NCI-H82 treated with DMSO at 0.1 percent for 48 hours (cell line): ENCODE measurements around the gene ICAM1.
"Not testable (repeated sequence)": the region's sequence is repeated elsewhere in the genome, so short reads cannot be mapped to it uniquely, and the experiment has no call there.

ENCODE experiments used
- DNase-seq: peaks from one replicate; lab custom pipeline; 2025; ENCODE audit not compliant: unreplicated experiment; lab: John Stamatoyannopoulos, UW

The ICAM1 gene

GRCh38 chr19:10241826-10242449 is 29.0 kb upstream of the ICAM1 start:
- not testable (repeated sequence) for DNase-seq

- DNase-seq, result no peak
Observed at GRCh38 chr19:10243606-10244005, 27.3 kb upstream of the ICAM1 start.

DNA sequence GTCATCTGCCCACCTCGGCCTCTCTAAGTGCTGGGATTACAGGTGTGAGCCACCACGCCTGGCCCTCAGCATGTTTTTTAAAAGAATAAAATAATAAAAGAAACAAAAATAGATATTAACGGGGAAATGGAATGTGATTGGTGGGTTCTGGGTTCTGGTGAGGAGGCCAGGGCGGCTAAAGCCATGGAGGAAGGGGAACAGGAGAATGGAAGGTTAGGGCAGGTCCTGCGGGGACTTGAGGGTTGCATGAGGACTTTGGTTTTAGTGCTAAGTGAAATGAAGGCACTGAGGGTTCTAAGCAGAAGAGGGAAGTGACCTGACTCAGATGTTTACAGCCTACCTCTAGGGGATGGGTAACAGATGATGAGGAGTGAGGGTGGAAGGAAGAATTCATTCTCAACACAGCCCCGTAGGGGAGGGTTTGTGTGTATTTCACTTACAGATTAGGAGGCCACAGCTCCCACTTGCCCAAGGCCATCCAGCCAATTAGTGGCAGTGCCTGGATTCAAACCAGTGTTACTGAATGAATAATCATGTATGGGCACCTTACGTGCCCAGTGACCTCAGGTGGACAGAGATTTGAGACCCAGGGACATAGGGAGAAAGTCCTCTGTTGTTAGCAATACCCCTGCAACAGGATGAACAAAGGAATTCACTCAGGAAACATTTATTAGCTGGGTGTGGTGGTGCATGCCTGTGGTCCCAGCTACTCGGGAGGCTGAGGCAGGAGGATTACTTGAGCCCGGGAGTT is 25.6 kb upstream of the ICAM1 start:
- DNase-seq, result no peak

DNA sequence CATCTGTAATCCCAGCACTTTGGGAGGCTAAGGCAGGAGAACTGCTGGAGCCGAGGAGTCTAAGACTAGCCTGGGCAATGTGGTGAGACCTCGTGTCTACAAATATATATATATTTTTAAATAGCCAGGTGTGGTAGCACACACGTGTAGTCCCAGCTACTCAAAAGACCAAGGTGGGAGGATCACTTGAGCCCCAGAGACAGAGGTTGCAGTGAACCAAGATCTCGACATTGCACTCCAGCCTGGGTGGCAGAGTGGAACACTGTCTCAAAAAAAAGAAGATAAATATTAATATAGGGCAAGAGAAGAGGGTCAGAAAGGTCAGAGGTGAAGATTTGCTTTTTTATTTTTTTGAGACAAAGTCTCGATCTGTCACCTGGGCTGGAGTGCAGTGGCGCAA is 24.4 kb upstream of the ICAM1 start:
- no peak for DNase-seq

GRCh38 chr19:10251792-10252694 is 18.9 kb upstream of the ICAM1 start, which contains the start of gene MRPL4:
TSS of gene MRPL4 (plus strand) at chr19:10252214. CDS start at chr19:10252254, 40 bp downstream.
- peak; percentile 95 for DNase-seq

- DNase-seq, result no peak
Observed at GRCh38 chr19:10252707-10253106, 18.2 kb upstream of the ICAM1 start.

GRCh38 chr19:10254244-10254643 is 16.7 kb upstream of the ICAM1 start:
- DNase-seq, result no peak

- DNase-seq, result no peak
Observed at GRCh38 chr19:10255358-10255757, 15.6 kb upstream of the ICAM1 start.

DNA sequence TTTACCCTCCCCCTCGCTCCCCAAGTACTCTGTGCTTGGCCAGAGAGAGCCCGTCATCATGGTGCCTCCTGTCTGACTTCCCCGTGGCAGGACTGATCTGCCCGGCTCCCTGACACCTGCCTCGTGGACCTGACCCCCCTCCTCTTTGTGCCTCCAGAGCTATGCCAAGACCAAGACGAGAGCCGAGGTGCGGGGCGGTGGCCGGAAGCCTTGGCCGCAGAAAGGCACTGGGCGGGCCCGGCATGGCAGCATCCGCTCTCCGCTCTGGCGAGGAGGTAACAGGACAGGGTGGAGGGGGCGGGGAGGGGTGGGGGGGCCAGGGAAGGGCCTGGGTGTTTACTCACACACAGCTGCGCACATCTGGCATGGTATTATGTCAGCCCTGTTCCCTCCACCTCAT is 14.4 kb upstream of the ICAM1 start:
- no peak for DNase-seq

DNA sequence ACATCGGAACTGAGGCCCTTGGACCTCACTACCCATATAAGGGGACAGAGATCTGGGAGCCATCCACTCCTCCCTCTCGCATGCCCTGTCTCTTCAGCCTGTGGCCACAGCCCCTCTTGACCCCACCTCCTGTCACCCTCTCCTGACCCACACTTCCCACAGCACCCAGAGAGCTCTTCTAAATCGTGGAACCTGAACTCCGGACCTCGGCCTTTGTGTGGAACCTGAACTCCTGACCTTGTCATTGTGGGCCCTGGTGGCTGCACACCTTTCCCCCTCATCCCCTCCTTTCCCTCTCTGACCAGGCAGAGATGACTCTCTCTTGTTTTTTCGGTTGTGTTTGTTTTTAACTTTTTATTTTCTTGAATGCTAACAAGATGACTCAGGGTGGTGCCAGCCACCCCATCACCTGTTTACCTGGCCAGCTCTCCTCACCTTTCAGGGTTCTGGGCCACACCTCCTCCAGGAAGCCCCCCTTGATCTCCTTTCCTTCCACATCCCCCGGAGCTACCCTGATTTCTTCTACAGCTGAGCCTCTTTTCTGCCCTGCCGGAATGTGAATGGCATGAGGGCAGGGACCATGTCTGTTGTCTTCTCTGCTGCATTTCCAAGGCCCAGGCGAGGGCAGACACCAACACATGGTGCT is 13.8 kb upstream of the ICAM1 start:
- DNase-seq, result no peak

DNA sequence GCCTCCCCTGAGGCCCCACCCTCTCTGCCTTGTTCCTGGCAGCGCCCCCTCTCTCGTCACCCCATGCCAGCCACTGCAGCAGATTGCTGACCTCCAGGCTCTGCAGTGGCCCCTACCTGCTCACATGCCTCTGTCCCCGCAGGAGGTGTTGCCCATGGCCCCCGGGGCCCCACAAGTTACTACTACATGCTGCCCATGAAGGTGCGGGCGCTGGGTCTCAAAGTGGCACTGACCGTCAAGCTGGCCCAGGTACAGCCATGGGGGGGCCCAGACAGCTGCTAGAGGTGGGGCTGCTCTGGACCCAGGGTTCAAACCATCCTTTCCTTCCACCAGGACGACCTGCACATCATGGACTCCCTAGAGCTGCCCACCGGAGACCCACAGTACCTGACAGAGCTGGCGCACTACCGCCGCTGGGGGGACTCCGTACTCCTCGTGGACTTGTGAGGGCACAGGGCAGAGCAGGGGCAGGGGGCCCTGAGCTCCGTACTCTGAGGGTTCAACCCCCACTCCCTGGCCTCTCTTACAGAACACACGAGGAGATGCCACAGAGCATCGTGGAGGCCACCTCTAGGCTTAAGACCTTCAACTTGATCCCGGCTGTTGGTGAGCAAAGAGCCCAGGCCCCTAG is 12.7 kb upstream of the ICAM1 start:
- DNase-seq, result no peak

GRCh38 chr19:10259162-10259905 is 11.6 kb upstream of the ICAM1 start:
- peak; percentile 56 for DNase-seq

DNA sequence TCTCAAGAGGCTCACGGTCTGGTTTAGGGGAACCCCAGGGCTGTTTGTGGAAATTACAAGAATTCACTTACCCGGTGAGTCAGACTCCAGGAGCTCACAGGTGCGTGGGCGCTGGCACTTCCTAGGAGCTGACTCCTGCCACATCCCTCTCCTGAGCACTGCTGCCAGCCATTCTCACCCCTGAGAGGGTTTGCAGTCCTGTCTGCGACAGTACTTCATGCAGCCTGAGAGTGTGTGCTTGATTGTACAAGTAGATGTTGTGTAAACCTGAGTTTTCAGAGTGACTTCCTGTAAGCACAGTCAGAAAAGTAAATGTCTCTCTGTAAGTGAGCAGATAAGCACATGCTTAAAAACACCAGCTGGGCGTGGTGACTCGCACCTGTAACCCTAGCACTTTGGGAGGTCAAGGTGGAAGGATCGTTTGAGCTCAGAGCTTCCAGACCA is 10.8 kb upstream of the ICAM1 start:
- no peak for DNase-seq

DNA sequence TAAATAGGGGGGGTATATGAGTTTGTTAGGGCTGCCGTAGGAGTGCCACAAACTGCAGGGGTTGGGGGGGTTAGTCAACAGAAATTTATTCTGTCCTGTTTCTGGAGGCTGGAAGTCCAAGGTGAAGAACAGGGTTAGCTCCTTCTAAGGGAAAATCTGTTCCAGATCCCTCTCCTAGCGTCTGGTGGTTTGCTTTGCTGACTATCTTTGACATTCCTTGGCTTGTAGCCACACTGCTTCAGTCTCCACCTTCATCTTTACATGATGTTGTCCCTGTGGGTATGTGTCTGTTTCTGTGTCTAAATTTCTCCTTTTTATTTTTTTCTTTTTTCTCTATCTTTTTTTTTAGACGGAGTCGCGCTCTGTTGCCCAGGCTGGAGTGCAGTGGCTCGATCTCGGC is 8.1 kb upstream of the ICAM1 start:
- no peak for DNase-seq

DNA sequence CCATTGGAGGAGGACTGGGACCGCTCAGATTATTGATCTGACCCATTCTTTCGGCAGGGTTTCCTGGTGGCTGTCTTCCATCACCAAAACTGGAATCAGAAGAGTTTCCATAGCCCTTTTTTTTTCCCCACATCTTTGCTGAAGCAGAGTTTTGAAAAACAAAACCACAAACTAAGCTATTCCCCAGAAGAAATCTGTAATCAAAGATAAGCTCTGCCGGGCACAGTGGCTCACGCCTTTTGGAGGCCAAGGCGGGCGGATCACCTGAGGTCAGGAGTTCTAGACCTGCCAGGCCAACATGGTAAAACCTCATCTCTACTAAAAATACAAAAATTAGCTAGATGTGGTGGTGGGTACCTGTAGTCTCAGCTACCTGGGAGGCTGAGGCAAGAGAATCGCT is 4.2 kb upstream of the ICAM1 start:
- no peak for DNase-seq

GRCh38 chr19:10268071-10268470 is 2.8 kb upstream of the ICAM1 start:
- no peak for DNase-seq

DNA sequence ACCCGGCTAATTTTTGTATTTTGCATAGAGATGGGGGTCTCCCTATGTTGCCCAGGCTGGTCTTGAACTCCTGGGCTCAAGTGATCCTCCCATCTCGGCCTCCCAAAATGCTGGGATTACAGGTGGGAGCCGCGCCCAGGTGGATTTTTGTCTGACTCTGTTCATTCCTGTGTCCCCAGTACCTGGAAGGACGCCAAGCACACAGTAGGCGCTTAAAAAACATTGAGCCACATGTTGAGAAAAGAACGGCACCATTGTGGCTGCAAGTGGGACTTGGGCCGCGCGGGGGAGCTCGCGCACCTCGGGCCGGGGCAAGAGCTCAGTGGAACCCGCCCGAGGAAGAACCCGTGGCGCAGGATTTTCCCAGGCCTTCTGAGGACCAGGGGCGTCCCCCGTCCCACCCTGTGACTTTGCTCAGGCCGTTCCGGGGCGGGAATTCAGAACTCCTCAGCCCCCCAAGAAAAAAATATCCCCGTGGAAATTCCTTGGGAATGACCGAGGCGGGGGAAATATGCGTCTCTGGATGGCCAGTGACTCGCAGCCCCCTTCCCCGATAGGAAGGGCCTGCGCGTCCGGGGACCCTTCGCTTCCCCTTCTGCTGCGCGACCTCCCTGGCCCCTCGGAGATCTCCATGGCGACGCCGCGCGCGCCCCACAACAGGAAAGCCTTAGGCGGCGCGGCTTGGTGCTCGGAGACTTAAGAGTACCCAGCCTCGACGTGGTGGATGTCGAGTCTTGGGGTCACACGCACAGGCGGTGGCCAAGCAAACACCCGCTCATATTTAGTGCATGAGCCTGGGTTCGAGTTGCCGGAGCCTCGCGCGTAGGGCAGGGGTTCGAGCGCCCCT is 1.4 kb upstream of the ICAM1 start:
- DNase-seq, result peak; percentile 15

GRCh38 chr19:10270180-10270615 is 722 bp upstream of the ICAM1 start:
- no peak for DNase-seq

DNA sequence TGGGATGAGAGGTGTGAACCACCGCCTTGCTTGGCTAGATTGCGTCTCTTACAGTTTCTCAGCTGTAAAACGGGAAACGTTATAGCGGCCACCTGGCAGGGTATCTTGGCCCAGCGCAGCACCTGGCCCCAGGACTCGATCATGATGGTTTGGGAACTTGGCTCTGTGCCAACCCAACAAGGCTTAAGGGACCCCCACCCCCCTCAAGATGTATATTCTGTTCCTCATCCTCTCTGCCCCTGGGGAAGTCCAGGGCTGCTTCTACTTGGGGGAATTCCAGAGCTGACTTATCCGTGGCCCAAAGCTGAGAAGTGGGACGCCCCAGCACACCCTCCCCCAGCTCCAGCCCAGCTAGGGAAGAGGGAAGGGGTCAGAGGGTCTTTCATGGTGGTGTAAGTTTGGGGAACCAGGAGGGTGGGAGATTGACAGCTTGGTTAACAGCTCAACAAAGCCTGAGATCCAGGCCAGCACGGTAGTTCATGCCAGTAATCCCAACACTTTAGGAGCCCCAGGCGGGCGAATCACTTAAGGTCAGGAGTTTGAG is 695 bp downstream of the ICAM1 start:
- no peak for DNase-seq
